Astrocyte (in vitro differentiated cells and primary cell): ENCODE results near the gene SSTR4.

Source experiments
- CTCF ChIP-seq: IDR thresholded peaks from 2 replicates; pipeline ENCODE4 v1.5.1; 2011; ENCODE audit warnings: low read depth, mild to moderate bottlenecking, inconsistent platforms, low read length, moderate library complexity; ENCODE audit not compliant: insufficient read depth
- EZH2 ChIP-seq: IDR thresholded peaks from 2 replicates; pipeline ENCODE4 v1.6.1; 2012; ENCODE audit warnings: mild to moderate bottlenecking, low read length, inconsistent platforms; ENCODE audit not compliant: insufficient read depth

- TF ChIP-seq CTCF (no peak), EZH2 (no peak)
These were observed at the start of gene SSTR4 for GRCh38 chr20:23034721-23035671.
